ENCODE data around the gene ST6GAL2.

DNA sequence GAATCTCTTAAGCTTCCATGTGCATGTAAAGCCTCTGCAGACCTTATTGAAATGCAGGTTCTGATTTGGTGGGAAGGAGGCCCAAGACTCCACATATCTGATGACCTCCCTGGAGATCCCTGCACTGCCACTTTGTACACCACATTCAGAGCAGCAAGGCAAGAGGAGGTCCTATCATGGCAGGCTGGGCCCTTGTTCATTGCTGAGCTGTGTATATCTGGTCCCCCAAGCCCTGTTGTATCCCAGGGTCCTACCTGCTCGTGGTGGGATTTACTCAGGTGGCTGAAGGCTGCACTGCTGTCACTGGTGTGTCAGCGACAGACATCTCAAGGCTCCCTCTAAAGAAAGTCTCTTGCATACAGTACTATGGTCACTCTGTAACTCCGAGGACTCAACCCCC, 114.2 kb downstream of the ST6GAL2 start:
- TF ChIP-seq NRF1 (IDR thresholded peaks at IDR 0.05; ENCODE audit: low read depth, low read length) (no peak), SIN3A (IDR thresholded peaks at IDR 0.05; ENCODE audit: borderline replicate concordance, low read depth, low read length) (no peak), POLR2AphosphoS5 (IDR thresholded peaks at IDR 0.05; ENCODE audit: low read depth, low read length) (no peak), SMC3 (IDR thresholded peaks at IDR 0.05; ENCODE audit: low read depth, low read length) (no peak), FOXJ3 (CRISPR knock-in tag; IDR thresholded peaks at IDR 0.05) (no peak), CHD2 (IDR thresholded peaks at IDR 0.05; ENCODE audit: low read length, partially characterized antibody) (no peak), JUND (IDR thresholded peaks at IDR 0.05) (no peak), TAF1 (IDR thresholded peaks at IDR 0.05; ENCODE audit: borderline replicate concordance, low read depth, low read length) (no peak), GATA2 (CRISPR knock-in tag; IDR thresholded peaks at IDR 0.05) (no peak)
- TF ChIP-seq, protein P1, sequence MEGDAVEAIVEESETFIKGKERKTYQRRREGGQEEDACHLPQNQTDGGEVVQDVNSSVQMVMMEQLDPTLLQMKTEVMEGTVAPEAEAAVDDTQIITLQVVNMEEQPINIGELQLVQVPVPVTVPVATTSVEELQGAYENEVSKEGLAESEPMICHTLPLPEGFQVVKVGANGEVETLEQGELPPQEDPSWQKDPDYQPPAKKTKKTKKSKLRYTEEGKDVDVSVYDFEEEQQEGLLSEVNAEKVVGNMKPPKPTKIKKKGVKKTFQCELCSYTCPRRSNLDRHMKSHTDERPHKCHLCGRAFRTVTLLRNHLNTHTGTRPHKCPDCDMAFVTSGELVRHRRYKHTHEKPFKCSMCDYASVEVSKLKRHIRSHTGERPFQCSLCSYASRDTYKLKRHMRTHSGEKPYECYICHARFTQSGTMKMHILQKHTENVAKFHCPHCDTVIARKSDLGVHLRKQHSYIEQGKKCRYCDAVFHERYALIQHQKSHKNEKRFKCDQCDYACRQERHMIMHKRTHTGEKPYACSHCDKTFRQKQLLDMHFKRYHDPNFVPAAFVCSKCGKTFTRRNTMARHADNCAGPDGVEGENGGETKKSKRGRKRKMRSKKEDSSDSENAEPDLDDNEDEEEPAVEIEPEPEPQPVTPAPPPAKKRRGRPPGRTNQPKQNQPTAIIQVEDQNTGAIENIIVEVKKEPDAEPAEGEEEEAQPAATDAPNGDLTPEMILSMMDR (IDR thresholded peaks at IDR 0.05): no peak
- TF ChIP-seq, protein P2, sequence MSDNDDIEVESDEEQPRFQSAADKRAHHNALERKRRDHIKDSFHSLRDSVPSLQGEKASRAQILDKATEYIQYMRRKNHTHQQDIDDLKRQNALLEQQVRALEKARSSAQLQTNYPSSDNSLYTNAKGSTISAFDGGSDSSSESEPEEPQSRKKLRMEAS (IDR thresholded peaks at IDR 0.05; ENCODE audit: low read depth): no peak
- TF ChIP-seq, protein P3, sequence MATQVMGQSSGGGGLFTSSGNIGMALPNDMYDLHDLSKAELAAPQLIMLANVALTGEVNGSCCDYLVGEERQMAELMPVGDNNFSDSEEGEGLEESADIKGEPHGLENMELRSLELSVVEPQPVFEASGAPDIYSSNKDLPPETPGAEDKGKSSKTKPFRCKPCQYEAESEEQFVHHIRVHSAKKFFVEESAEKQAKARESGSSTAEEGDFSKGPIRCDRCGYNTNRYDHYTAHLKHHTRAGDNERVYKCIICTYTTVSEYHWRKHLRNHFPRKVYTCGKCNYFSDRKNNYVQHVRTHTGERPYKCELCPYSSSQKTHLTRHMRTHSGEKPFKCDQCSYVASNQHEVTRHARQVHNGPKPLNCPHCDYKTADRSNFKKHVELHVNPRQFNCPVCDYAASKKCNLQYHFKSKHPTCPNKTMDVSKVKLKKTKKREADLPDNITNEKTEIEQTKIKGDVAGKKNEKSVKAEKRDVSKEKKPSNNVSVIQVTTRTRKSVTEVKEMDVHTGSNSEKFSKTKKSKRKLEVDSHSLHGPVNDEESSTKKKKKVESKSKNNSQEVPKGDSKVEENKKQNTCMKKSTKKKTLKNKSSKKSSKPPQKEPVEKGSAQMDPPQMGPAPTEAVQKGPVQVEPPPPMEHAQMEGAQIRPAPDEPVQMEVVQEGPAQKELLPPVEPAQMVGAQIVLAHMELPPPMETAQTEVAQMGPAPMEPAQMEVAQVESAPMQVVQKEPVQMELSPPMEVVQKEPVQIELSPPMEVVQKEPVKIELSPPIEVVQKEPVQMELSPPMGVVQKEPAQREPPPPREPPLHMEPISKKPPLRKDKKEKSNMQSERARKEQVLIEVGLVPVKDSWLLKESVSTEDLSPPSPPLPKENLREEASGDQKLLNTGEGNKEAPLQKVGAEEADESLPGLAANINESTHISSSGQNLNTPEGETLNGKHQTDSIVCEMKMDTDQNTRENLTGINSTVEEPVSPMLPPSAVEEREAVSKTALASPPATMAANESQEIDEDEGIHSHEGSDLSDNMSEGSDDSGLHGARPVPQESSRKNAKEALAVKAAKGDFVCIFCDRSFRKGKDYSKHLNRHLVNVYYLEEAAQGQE (IDR thresholded peaks at IDR 0.05; ENCODE audit: low read depth, low read length): no peak
- TF ChIP-seq, protein P4, sequence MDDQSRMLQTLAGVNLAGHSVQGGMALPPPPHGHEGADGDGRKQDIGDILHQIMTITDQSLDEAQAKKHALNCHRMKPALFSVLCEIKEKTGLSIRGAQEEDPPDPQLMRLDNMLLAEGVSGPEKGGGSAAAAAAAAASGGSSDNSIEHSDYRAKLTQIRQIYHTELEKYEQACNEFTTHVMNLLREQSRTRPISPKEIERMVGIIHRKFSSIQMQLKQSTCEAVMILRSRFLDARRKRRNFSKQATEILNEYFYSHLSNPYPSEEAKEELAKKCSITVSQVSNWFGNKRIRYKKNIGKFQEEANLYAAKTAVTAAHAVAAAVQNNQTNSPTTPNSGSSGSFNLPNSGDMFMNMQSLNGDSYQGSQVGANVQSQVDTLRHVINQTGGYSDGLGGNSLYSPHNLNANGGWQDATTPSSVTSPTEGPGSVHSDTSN (IDR thresholded peaks at IDR 0.05): no peak
- TF ChIP-seq, protein P5, sequence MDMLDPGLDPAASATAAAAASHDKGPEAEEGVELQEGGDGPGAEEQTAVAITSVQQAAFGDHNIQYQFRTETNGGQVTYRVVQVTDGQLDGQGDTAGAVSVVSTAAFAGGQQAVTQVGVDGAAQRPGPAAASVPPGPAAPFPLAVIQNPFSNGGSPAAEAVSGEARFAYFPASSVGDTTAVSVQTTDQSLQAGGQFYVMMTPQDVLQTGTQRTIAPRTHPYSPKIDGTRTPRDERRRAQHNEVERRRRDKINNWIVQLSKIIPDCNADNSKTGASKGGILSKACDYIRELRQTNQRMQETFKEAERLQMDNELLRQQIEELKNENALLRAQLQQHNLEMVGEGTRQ (IDR thresholded peaks at IDR 0.05; ENCODE audit: borderline replicate concordance, low read depth, low read length): no peak
